Gastrocnemius medialis (tissue), 4 donors: Measurements from ENCODE around the gene HSF2BP.

Experiments
- POLR2A ChIP-seq, 2 donors: fragments of 450-650 bp; IDR thresholded peaks; one replicate each; pipeline ENCODE4 v1.6.1; 2017; ENCODE audit warnings: antibody characterized with exemption in 2 of 2, mild to moderate bottlenecking in 2 of 2, moderate library complexity in 2 of 2
- TF ChIP-seq, protein P1 (sequence below), 5 experiments: fragments of 450-650 bp in 3 of 5; fragments of 200-600 bp in 2 of 5; sonication (generic) in 2 of 5; IDR thresholded peaks in 4 of 5; conservative IDR thresholded peaks in 1 of 5; 1 replicate in 4 of 5; 2 replicates in 1 of 5; pipeline ENCODE4 v1.5.1; 2016 to 2019; ENCODE audit warnings: antibody characterized with exemption in 5 of 5, mild to moderate bottlenecking in 3 of 5, moderate library complexity in 3 of 5

GRCh38 chr21:43645976-43646375, 13.3 kb downstream of the HSF2BP start:
- TF ChIP-seq, protein P1, sequence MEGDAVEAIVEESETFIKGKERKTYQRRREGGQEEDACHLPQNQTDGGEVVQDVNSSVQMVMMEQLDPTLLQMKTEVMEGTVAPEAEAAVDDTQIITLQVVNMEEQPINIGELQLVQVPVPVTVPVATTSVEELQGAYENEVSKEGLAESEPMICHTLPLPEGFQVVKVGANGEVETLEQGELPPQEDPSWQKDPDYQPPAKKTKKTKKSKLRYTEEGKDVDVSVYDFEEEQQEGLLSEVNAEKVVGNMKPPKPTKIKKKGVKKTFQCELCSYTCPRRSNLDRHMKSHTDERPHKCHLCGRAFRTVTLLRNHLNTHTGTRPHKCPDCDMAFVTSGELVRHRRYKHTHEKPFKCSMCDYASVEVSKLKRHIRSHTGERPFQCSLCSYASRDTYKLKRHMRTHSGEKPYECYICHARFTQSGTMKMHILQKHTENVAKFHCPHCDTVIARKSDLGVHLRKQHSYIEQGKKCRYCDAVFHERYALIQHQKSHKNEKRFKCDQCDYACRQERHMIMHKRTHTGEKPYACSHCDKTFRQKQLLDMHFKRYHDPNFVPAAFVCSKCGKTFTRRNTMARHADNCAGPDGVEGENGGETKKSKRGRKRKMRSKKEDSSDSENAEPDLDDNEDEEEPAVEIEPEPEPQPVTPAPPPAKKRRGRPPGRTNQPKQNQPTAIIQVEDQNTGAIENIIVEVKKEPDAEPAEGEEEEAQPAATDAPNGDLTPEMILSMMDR (IDR thresholded peaks at IDR 0.05 in 4 of 5, conservative IDR thresholded peaks at IDR 0.05 in 1 of 5), result no peak
- no peak for TF ChIP-seq POLR2A (IDR thresholded peaks at IDR 0.05)
